Measurements from ENCODE around the gene GYPA.
"Not testable (repeated sequence)": the region's sequence is repeated elsewhere in the genome, so short reads cannot be mapped to it uniquely, and the experiment has no call there.

GYPA gene

GRCh38 chr4:144140594-144141295, at the start of gene GYPA:
GYPA (minus strand) TSS chr4:144140718; CDS start chr4:144140635, 83 bp downstream.
- not testable (repeated sequence) for H3K9me3 Mint-ChIP-seq; H3K36me3 Mint-ChIP-seq (ENCODE audit: low read depth); H3K27me3 Mint-ChIP-seq (ENCODE audit: low read depth, poor library complexity); H3K4me3 Mint-ChIP-seq; H3K4me1 Mint-ChIP-seq; H3K27ac Mint-ChIP-seq; DNase-seq

- Mint-ChIP-seq H3K9me3 (no peaks in the 10 kb centered on the region), H3K36me3 (ENCODE audit: low read depth) (no peaks in the 10 kb centered on the region), H3K27me3 (ENCODE audit: low read depth, poor library complexity) (no peaks in the 10 kb centered on the region), H3K4me1 (no peaks in the 10 kb centered on the region), H3K27ac (no peak overlapping the region), H3K4me3 (no peak overlapping the region)
- TF ChIP-seq, protein P1, sequence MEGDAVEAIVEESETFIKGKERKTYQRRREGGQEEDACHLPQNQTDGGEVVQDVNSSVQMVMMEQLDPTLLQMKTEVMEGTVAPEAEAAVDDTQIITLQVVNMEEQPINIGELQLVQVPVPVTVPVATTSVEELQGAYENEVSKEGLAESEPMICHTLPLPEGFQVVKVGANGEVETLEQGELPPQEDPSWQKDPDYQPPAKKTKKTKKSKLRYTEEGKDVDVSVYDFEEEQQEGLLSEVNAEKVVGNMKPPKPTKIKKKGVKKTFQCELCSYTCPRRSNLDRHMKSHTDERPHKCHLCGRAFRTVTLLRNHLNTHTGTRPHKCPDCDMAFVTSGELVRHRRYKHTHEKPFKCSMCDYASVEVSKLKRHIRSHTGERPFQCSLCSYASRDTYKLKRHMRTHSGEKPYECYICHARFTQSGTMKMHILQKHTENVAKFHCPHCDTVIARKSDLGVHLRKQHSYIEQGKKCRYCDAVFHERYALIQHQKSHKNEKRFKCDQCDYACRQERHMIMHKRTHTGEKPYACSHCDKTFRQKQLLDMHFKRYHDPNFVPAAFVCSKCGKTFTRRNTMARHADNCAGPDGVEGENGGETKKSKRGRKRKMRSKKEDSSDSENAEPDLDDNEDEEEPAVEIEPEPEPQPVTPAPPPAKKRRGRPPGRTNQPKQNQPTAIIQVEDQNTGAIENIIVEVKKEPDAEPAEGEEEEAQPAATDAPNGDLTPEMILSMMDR (IDR thresholded peaks at IDR 0.05) = no peak
- no peak for DNase-seq
Measured at GRCh38 chr4:144190009-144190408, 49.5 kb upstream of the GYPA start.

- no peak overlapping the region for H3K27ac Mint-ChIP-seq
- H3K9me3 Mint-ChIP-seq = no peaks in the 10 kb centered on the region
- no peaks in the 10 kb centered on the region for H3K4me1 Mint-ChIP-seq
- no peak overlapping the region for H3K4me3 Mint-ChIP-seq
- TF ChIP-seq, protein P1 (IDR thresholded peaks at IDR 0.05) = no peak
- DNase-seq = no peak
- no peaks in the 10 kb centered on the region for H3K27me3 Mint-ChIP-seq (ENCODE audit: low read depth, poor library complexity)
- no peaks in the 10 kb centered on the region for H3K36me3 Mint-ChIP-seq (ENCODE audit: low read depth)
Measured at GRCh38 chr4:144189121-144189520, 48.6 kb upstream of the GYPA start.

- TF ChIP-seq, protein P1 (IDR thresholded peaks at IDR 0.05) = no peak
- no peak for DNase-seq
- Mint-ChIP-seq H3K4me1 (no peaks in the 10 kb centered on the region), H3K9me3 (no peaks in the 10 kb centered on the region), H3K36me3 (ENCODE audit: low read depth) (no peaks in the 10 kb centered on the region), H3K27ac (no peak overlapping the region), H3K27me3 (ENCODE audit: low read depth, poor library complexity) (no peaks in the 10 kb centered on the region), H3K4me3 (no peak overlapping the region)
Measured at GRCh38 chr4:144185086-144185485, 44.6 kb upstream of the GYPA start.

GRCh38 chr4:144183165-144183564, 42.6 kb upstream of the GYPA start:
- TF ChIP-seq, protein P1 (IDR thresholded peaks at IDR 0.05) = no peak
- peaks cover 6% of the 10 kb centered on the region for H3K4me1 Mint-ChIP-seq
- no peaks in the 10 kb centered on the region for H3K27me3 Mint-ChIP-seq (ENCODE audit: low read depth, poor library complexity)
- DNase-seq = no peak
- no peak overlapping the region for H3K4me3 Mint-ChIP-seq
- H3K27ac Mint-ChIP-seq = no peak overlapping the region
- H3K9me3 Mint-ChIP-seq = no peaks in the 10 kb centered on the region
- H3K36me3 Mint-ChIP-seq (ENCODE audit: low read depth) = no peaks in the 10 kb centered on the region

DNA sequence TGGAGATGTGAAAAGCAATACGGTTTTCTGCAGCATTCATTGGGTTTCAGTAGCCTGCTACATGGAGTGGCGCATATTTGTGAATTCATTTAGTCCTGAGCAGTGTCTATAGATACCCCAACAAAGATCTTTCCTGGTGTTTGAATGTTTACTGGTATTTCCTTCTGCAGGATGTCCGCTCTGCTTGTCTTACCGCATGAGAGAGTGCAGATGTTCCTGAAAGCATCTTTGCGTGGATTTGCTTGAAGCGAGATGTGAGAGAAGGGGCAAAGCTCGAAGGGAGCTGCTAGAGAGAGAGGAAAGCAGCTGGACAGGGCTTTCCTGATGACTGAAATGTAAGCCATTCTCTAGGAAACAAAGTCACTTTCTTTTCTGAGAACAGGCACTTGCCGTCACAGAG, 40.9 kb upstream of the GYPA start:
- Mint-ChIP-seq H3K27me3 (ENCODE audit: low read depth, poor library complexity) (no peaks in the 10 kb centered on the region), H3K36me3 (ENCODE audit: low read depth) (no peaks in the 10 kb centered on the region), H3K27ac (no peak overlapping the region), H3K9me3 (no peaks in the 10 kb centered on the region), H3K4me3 (no peak overlapping the region), H3K4me1 (peaks cover 15% of the 10 kb centered on the region)
- no peak for DNase-seq
- TF ChIP-seq, protein P1 (IDR thresholded peaks at IDR 0.05) = no peak
